Endothelial cell of umbilical vein (primary cell): Measurements from ENCODE around the gene ZBED4. TPM values are rescaled to one million over a fixed set of nuclear protein-coding genes. Genes with fewer than 3 reads are reported as not detected.

Experiments used
- BruUV-seq: library from RNA; stranded (reverse); fragments of 400-500 nt; replicated peaks from 2 replicates; lab custom pipeline; 2021; lab: Mats Ljungman, UMichigan
- CTCF ChIA-PET: fragments of 300-600, 350-600 bp; sonication (Branson Sonifier 250); formaldehyde crosslinking; loops from one replicate; lab custom pipeline; 2021; ENCODE audit warnings: antibody characterized with exemption, inconsistent platforms; lab: Charles Lee
- POLR2A ChIA-PET: fragments of 300-600, 350-600 bp; sonication (Branson Sonifier 250); formaldehyde crosslinking; loops from one replicate; lab custom pipeline; 2021; ENCODE audit warnings: antibody characterized with exemption, inconsistent platforms; lab: Charles Lee
- DNase-seq: peaks from one replicate; pipeline ENCODE4 v3.0.0-alpha.2; 2011; ENCODE audit warnings: low read depth, low spot score
- FAIRE-seq: peaks from 2 replicates; lab custom pipeline; 2011; peaks lifted over from hg19 to GRCh38; lab: Jason Lieb, UNC
- H2AFZ ChIP-seq: 2 replicates; pipeline ENCODE4 v1.6.0; 2012; ENCODE audit warnings: low read depth, low read length, control low read depth, inconsistent platforms
- H3K27ac ChIP-seq: 2 replicates; pipeline ENCODE4 v1.5.1; 2011; ENCODE audit warnings: low read depth, mild to moderate bottlenecking, control low read depth, low read length, moderate library complexity; ENCODE audit not compliant: insufficient read depth
- H3K27me3 ChIP-seq, 2 experiments: 2 replicates each; pipeline versions ENCODE4 v1.6.0 to v1.6.1; 2011; ENCODE audit warnings: low read length in 2 of 2, mixed read lengths in 1 of 2; ENCODE audit not compliant: control insufficient read depth in 2 of 2, insufficient read depth in 2 of 2
- H3K36me3 ChIP-seq, 2 experiments: 2 replicates in 1 of 2; 3 replicates in 1 of 2; pipeline ENCODE4 v1.5.1; 2011; ENCODE audit warnings: low read length in 2 of 2, mild to moderate bottlenecking in 1 of 2, moderate library complexity in 1 of 2; ENCODE audit not compliant: control insufficient read depth in 2 of 2, insufficient read depth in 2 of 2; ENCODE audit errors: extremely low read depth in 1 of 2
- H3K4me1 ChIP-seq: 3 replicates; pipeline ENCODE4 v1.5.1; 2011; ENCODE audit warnings: mild to moderate bottlenecking, low read length; ENCODE audit not compliant: control insufficient read depth, insufficient read depth; ENCODE audit errors: extremely low read depth
- H3K4me2 ChIP-seq: 2 replicates; pipeline ENCODE4 v1.6.1; 2011; ENCODE audit warnings: low read length, control low read depth, mixed read lengths; ENCODE audit not compliant: insufficient read depth
- H3K4me3 ChIP-seq, 3 experiments: fragments of 200-600 bp in 1 of 3; sonication (generic), shearing (Covaris generic) in 1 of 3; replicated peaks in 1 of 3; 2 replicates each; pipeline ENCODE4 v1.5.1; 2011 to 2016; ENCODE audit warnings: control low read depth in 3 of 3, low read length in 3 of 3, mild to moderate bottlenecking in 2 of 3, inconsistent platforms in 1 of 3, low read depth in 1 of 3, moderate library complexity in 1 of 3; ENCODE audit not compliant: insufficient read depth in 1 of 3
- H3K79me2 ChIP-seq: 2 replicates; pipeline ENCODE4 v1.6.0; 2012; ENCODE audit warnings: low read length, inconsistent platforms; ENCODE audit not compliant: control insufficient read depth, insufficient read depth
- H3K9ac ChIP-seq: replicated peaks from 2 replicates; pipeline ENCODE3; 2011; ENCODE audit warnings: low read length, control low read depth; ENCODE audit not compliant: insufficient read depth; ENCODE audit errors: extremely low read depth
- H3K9me1 ChIP-seq: replicated peaks from 3 replicates; pipeline ENCODE4 v1.6.0; 2011; ENCODE audit warnings: mild to moderate bottlenecking, low read length; ENCODE audit not compliant: control insufficient read depth, insufficient read depth; ENCODE audit errors: extremely low read depth
- H3K9me3 ChIP-seq: replicated peaks from 2 replicates; pipeline ENCODE4 v1.5.1; 2012; ENCODE audit warnings: low read length, inconsistent platforms; ENCODE audit not compliant: control insufficient read depth, insufficient read depth
- H4K20me1 ChIP-seq: replicated peaks from 2 replicates; pipeline ENCODE3; 2011; ENCODE audit warnings: mild to moderate bottlenecking, low read length; ENCODE audit not compliant: control insufficient read depth, insufficient read depth; ENCODE audit errors: extremely low read depth
- EZH2 ChIP-seq: IDR thresholded peaks from 2 replicates; pipeline ENCODE4 v1.6.1; 2012; ENCODE audit warnings: borderline replicate concordance, low read depth, mild to moderate bottlenecking, moderate library complexity, low read length, inconsistent platforms; ENCODE audit not compliant: severe bottlenecking
- FOS ChIP-seq: IDR thresholded peaks from 2 replicates; pipeline ENCODE4 v1.6.1; 2011; ENCODE audit warnings: mild to moderate bottlenecking, low read length, moderate library complexity, borderline replicate concordance; ENCODE audit not compliant: insufficient read depth
- GATA2 ChIP-seq: IDR thresholded peaks from 2 replicates; pipeline ENCODE4 v1.7.0; 2011; ENCODE audit warnings: low read depth, mild to moderate bottlenecking, moderate library complexity, mixed read lengths, low read length; ENCODE audit not compliant: insufficient read length, insufficient read depth
- JUN ChIP-seq: IDR thresholded peaks from 2 replicates; pipeline ENCODE4 v1.6.1; 2011; ENCODE audit warnings: borderline replicate concordance, low read depth; ENCODE audit not compliant: insufficient read length, insufficient read depth
- MYC ChIP-seq: IDR thresholded peaks from one replicate; pipeline ENCODE4 v1.6.1; 2011; ENCODE audit warnings: mild to moderate bottlenecking, low read depth, low read length
- POLR2A ChIP-seq: IDR thresholded peaks from 2 replicates; pipeline ENCODE4 v1.6.1; 2012; ENCODE audit warnings: low read depth, mild to moderate bottlenecking, control low read depth, low read length
- POLR2AphosphoS5 ChIP-seq: IDR thresholded peaks from 2 replicates; pipeline ENCODE4 v1.6.1; 2012; ENCODE audit warnings: low read depth, mild to moderate bottlenecking, control low read depth, low read length, moderate library complexity; ENCODE audit not compliant: insufficient read depth
- dilution Hi-C: fragments of 300-500 bp; cut with MboI; formaldehyde crosslinking; loops from one replicate; pipeline ENCODE4 v1.15.0; 2019; ENCODE audit warnings: low sequenced_read_pairs; ENCODE audit not compliant: extremely low pct_ligation_motif_present
- intact Hi-C: fragments of 100-400 bp; cut with micrococcal nuclease; formaldehyde crosslinking; loops from one replicate; pipeline ENCODE4 v1.10.0; 2022
- polyA plus RNA-seq, 4 experiments: library from polyadenylated mRNA; depleted of rRNA in 3 of 4; stranded (reverse) in 3 of 4; unstranded in 1 of 4; fragments of >200 nt; gene quantifications; 2 replicates each; pipeline versions ENCODE4 v1.2.1 to v1.2.3, GENCODE V29; 2011 to 2012; ENCODE audit warnings: missing spikeins in 1 of 4
- total RNA-seq: library from RNA; stranded (reverse); gene quantifications from 2 replicates; pipeline ENCODE4 v1.2.3, GENCODE V29; 2021
- TF ChIP-seq, protein P1 (sequence below): IDR thresholded peaks from 2 replicates; pipeline ENCODE4 v1.6.1; 2011; ENCODE audit not compliant: insufficient read depth, insufficient read length
- TF ChIP-seq, protein P2 (sequence below), 2 donors: IDR thresholded peaks; 1 replicate in 1 of 2; 2 replicates in 1 of 2; pipeline ENCODE4 v1.5.1; 2011; ENCODE audit warnings: low read length in 2 of 2, mild to moderate bottlenecking in 2 of 2, moderate library complexity in 2 of 2, control low read depth in 1 of 2, inconsistent platforms in 1 of 2, low read depth in 1 of 2; ENCODE audit not compliant: insufficient read depth in 1 of 2; ENCODE audit errors: extremely low read depth in 1 of 2

ZBED4 gene
- total and polyA plus RNA-seq, 2 donors (not counting 3 experiments of a cell fraction or from before 2014, with no cell fraction given): 8.6 to 18.2 TPM

DNA sequence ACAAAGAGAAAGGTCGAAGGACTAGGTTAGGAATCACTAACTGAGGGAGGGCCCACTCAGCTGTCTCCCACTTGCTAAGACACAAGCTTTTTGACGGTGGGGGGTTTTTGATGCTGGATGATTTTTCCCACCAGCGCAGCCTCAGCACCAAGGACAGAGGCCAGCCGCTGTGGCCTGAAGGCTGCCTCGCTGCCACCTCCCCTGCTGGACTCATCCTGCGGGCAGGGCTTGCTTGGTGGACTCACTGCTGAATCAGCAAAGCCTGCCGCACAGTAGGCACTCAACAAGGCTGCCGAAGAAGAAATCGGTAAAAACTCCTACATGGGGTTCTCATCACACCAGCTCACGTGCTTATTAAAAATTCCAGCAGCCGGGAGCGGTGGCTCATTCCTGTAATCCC, 62.0 kb downstream of the ZBED4 start:
- no peak for FAIRE-seq
- Histone ChIP-seq H3K4me2 (no peak overlapping the region), H4K20me1 (no peaks in the 10 kb centered on the region), H3K9me3 (no peaks in the 10 kb centered on the region), H3K4me1 (peaks cover 14% of the 10 kb centered on the region), H3K9me1 (no peaks in the 10 kb centered on the region), H3K9ac (no peak overlapping the region), H3K4me3 (no peak overlapping the region), H3K79me2 (peaks cover 4% of the 10 kb centered on the region), H3K36me3 (peaks cover 2 to 13% of the 10 kb centered on the region in 2 experiments), H2AFZ (no peak overlapping the region), H3K27me3 (no peaks in the 10 kb centered on the region), H3K27ac (no peak overlapping the region)
- no TSS peak for BruUV-seq
- ChIA-PET CTCF (interaction anchor here (1.7 kb wide), 1 partner anchor 148 kb away, joined by 6 read pairs; no protein-coding TSS in a partner anchor), POLR2A (no interaction called here)
- dilution Hi-C loops (no loop called here), intact Hi-C loops (no loop called here)
- DNase-seq: no peak
- no peak for TF ChIP-seq MYC
- TF ChIP-seq, protein P1, sequence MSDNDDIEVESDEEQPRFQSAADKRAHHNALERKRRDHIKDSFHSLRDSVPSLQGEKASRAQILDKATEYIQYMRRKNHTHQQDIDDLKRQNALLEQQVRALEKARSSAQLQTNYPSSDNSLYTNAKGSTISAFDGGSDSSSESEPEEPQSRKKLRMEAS: no peak
- no peak for TF ChIP-seq POLR2AphosphoS5
- TF ChIP-seq FOS: no peak
- TF ChIP-seq POLR2A: no peak
- TF ChIP-seq EZH2: no peak
- TF ChIP-seq GATA2: no peak
- no peak for TF ChIP-seq JUN
- TF ChIP-seq, protein P2, sequence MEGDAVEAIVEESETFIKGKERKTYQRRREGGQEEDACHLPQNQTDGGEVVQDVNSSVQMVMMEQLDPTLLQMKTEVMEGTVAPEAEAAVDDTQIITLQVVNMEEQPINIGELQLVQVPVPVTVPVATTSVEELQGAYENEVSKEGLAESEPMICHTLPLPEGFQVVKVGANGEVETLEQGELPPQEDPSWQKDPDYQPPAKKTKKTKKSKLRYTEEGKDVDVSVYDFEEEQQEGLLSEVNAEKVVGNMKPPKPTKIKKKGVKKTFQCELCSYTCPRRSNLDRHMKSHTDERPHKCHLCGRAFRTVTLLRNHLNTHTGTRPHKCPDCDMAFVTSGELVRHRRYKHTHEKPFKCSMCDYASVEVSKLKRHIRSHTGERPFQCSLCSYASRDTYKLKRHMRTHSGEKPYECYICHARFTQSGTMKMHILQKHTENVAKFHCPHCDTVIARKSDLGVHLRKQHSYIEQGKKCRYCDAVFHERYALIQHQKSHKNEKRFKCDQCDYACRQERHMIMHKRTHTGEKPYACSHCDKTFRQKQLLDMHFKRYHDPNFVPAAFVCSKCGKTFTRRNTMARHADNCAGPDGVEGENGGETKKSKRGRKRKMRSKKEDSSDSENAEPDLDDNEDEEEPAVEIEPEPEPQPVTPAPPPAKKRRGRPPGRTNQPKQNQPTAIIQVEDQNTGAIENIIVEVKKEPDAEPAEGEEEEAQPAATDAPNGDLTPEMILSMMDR (IDR thresholded peaks at IDR 0.05; ENCODE audit: extremely low read depth in 1 of 2, insufficient read depth in 1 of 2, low read depth in 1 of 2, low read length in 2 of 2): no peak
